ENCODE results near the gene OOSP2. TPM values are rescaled to one million over a fixed set of nuclear protein-coding genes. Genes with fewer than 3 reads are reported as not detected.

Gene OOSP2
- total RNA-seq, 1 experiment from 2014 or later, result not detected

- Mint-ChIP-seq H3K36me3 (ENCODE audit: insufficient read depth, unreplicated experiment) (no peaks in the 10 kb centered on the region), H3K4me1 (ENCODE audit: insufficient read depth, unreplicated experiment) (no peaks in the 10 kb centered on the region), H3K4me3 (ENCODE audit: unreplicated experiment) (no peak within 1 kb of the TSS), H3K9me3 (ENCODE audit: unreplicated experiment) (peaks cover 7% of the 10 kb centered on the region), H3K27ac (ENCODE audit: low read depth, unreplicated experiment) (no peak within 1 kb of the TSS), H3K27me3 (ENCODE audit: insufficient read depth, unreplicated experiment) (peaks cover 19% of the 10 kb centered on the region)
- ChIA-PET POLR2A (no interaction called here), CTCF (no interaction called here)
- TF ChIP-seq, protein P1, sequence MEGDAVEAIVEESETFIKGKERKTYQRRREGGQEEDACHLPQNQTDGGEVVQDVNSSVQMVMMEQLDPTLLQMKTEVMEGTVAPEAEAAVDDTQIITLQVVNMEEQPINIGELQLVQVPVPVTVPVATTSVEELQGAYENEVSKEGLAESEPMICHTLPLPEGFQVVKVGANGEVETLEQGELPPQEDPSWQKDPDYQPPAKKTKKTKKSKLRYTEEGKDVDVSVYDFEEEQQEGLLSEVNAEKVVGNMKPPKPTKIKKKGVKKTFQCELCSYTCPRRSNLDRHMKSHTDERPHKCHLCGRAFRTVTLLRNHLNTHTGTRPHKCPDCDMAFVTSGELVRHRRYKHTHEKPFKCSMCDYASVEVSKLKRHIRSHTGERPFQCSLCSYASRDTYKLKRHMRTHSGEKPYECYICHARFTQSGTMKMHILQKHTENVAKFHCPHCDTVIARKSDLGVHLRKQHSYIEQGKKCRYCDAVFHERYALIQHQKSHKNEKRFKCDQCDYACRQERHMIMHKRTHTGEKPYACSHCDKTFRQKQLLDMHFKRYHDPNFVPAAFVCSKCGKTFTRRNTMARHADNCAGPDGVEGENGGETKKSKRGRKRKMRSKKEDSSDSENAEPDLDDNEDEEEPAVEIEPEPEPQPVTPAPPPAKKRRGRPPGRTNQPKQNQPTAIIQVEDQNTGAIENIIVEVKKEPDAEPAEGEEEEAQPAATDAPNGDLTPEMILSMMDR (IDR thresholded peaks at IDR 0.05; ENCODE audit: unreplicated experiment), result no peak
- intact Hi-C loops (cut with micrococcal nuclease), result no loop called here
- BruUV-seq (replicated peaks), result no TSS peak
- no peak for DNase-seq (ENCODE audit: unreplicated experiment)
Measured at GRCh38 chr11:60056349-60056969, 16.2 kb downstream of the OOSP2 start, which contains the start of gene MS4A3. TSS of gene MS4A3 (plus strand) at chr11:60056665. CDS start at chr11:60061161, 4,496 bp downstream.

- intact Hi-C loops (cut with micrococcal nuclease), result no loop called here
- BruUV-seq (replicated peaks), result no TSS peak
- peaks cover 7% of the 10 kb centered on the region for H3K9me3 Mint-ChIP-seq (ENCODE audit: unreplicated experiment)
- DNase-seq (ENCODE audit: unreplicated experiment), result no peak
- peaks cover 15% of the 10 kb centered on the region for H3K27me3 Mint-ChIP-seq (ENCODE audit: insufficient read depth, unreplicated experiment)
- ChIA-PET CTCF (interaction anchor here (0.6 kb wide), 1 partner anchor 192 kb away, joined by 4 read pairs; no protein-coding TSS in a partner anchor), POLR2A (no interaction called here)
- H3K4me3 Mint-ChIP-seq (ENCODE audit: unreplicated experiment), result no peak overlapping the region
- H3K4me1 Mint-ChIP-seq (ENCODE audit: insufficient read depth, unreplicated experiment), result no peaks in the 10 kb centered on the region
- TF ChIP-seq, protein P1 (IDR thresholded peaks at IDR 0.05; ENCODE audit: unreplicated experiment), result no peak
- no peaks in the 10 kb centered on the region for H3K36me3 Mint-ChIP-seq (ENCODE audit: insufficient read depth, unreplicated experiment)
- H3K27ac Mint-ChIP-seq (ENCODE audit: low read depth, unreplicated experiment), result no peak overlapping the region
Measured at GRCh38 chr11:60059052-60059451, 18.8 kb downstream of the OOSP2 start.

DNA sequence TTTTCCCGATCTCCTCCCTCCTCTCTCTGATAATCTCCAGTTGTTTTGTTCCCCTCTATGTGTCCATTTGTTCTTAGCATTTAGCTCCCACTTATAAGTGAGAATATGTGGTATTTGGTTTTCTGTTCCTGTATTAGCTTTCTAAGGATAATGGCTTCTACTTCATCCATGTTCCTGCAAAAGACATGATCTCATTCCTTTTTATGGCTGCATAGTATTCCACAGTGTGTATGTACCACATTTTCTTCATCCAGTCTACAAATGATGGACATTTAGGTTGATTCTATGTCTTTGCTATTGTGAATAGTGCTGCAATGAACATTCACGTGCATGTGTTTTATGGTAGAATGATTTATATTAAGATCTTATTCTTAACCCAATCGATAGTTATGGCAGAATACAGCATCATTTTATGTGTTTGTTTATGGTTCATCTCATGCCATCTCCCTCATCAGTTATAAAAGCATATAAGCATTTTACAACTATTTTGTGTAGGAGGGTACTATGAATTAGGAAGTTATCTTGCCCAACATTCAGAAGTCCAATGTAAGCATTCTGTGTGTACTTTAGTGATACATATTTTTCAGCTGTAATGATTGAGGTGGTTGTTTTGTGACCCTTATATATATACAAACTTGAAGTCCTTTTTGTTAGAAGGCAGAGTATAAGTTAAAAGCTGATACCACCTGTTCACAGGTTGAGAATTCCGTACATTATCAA lies 19.5 kb downstream of the OOSP2 start:
- TF ChIP-seq, protein P1 (IDR thresholded peaks at IDR 0.05; ENCODE audit: unreplicated experiment), result no peak
- DNase-seq (ENCODE audit: unreplicated experiment), result no peak
- no peak overlapping the region for H3K27ac Mint-ChIP-seq (ENCODE audit: low read depth, unreplicated experiment)
- intact Hi-C loops (cut with micrococcal nuclease), result no loop called here
- BruUV-seq (replicated peaks), result no TSS peak
- H3K27me3 Mint-ChIP-seq (ENCODE audit: insufficient read depth, unreplicated experiment), result peaks cover 9% of the 10 kb centered on the region
- POLR2A ChIA-PET, result no interaction called here
- no peaks in the 10 kb centered on the region for H3K36me3 Mint-ChIP-seq (ENCODE audit: insufficient read depth, unreplicated experiment)
- no peaks in the 10 kb centered on the region for H3K4me1 Mint-ChIP-seq (ENCODE audit: insufficient read depth, unreplicated experiment)
- CTCF ChIA-PET, result interaction anchor here (0.6 kb wide), 1 partner anchor 192 kb away, joined by 4 read pairs; no protein-coding TSS in a partner anchor
- H3K4me3 Mint-ChIP-seq (ENCODE audit: unreplicated experiment), result no peak overlapping the region
- H3K9me3 Mint-ChIP-seq (ENCODE audit: unreplicated experiment), result peaks cover 7% of the 10 kb centered on the region

- BruUV-seq (replicated peaks), result no TSS peak
- H3K4me1 Mint-ChIP-seq (ENCODE audit: insufficient read depth, unreplicated experiment), result no peaks in the 10 kb centered on the region
- CTCF ChIA-PET, result no interaction called here
- no peak overlapping the region for H3K27ac Mint-ChIP-seq (ENCODE audit: low read depth, unreplicated experiment)
- no peaks in the 10 kb centered on the region for H3K36me3 Mint-ChIP-seq (ENCODE audit: insufficient read depth, unreplicated experiment)
- H3K9me3 Mint-ChIP-seq (ENCODE audit: unreplicated experiment), result peaks cover 7% of the 10 kb centered on the region
- intact Hi-C loops (cut with micrococcal nuclease), result no loop called here
- DNase-seq (ENCODE audit: unreplicated experiment), result no peak
- POLR2A ChIA-PET, result no interaction called here
- H3K27me3 Mint-ChIP-seq (ENCODE audit: insufficient read depth, unreplicated experiment), result no peaks in the 10 kb centered on the region
- TF ChIP-seq, protein P1 (IDR thresholded peaks at IDR 0.05; ENCODE audit: unreplicated experiment), result no peak
- no peak overlapping the region for H3K4me3 Mint-ChIP-seq (ENCODE audit: unreplicated experiment)
Measured at GRCh38 chr11:60064111-60064510, 23.9 kb downstream of the OOSP2 start.

All from MCF 10A (cell line).